Measurements from ENCODE around the gene FNDC11. TPM values are rescaled to one million over a fixed set of nuclear protein-coding genes. Genes with fewer than 3 reads are reported as not detected.
A peak's percentile ranks its signal among the peaks of the same experiment; 100 is the strongest.

Gene FNDC11
- total and polyA plus RNA-seq, 3 experiments from 2014 or later = 0.13 to 0.26 TPM; not detected in 1

- Mint-ChIP-seq H3K4me3 (peak overlapping the region in 1 of 7 donors; percentile 34), H3K4me1 (peaks cover 5 to 28% (median 10%) of the 10 kb centered on the region in 3 donors), H3K27ac (no peak overlapping the region), H3K36me3 (peaks cover 2 to 25% (median 7%) of the 10 kb centered on the region in 3 donors), H3K27me3 (no peaks in the 10 kb centered on the region), H3K9me3 (peaks cover 0 to 3% (median 0%) of the 10 kb centered on the region in 5 donors)
- ChIA-PET POLR2A (no interaction called here), CTCF (no interaction called here)
- Histone ChIP-seq H3K4me1 (ENCODE audit: insufficient read depth, low read length) (peaks cover 14% of the 10 kb centered on the region), H3K9me3 (ENCODE audit: low read length) (no peaks in the 10 kb centered on the region), H3K36me3 (ENCODE audit: insufficient read depth, low read length) (peaks cover 14% of the 10 kb centered on the region), H3K27ac (ENCODE audit: low read depth, low read length) (no peak overlapping the region), H3K27me3 (ENCODE audit: insufficient read depth, low read length, poor library complexity, severe bottlenecking) (no peaks in the 10 kb centered on the region), H3K4me3 (ENCODE audit: low read length) (no peak overlapping the region)
- DNase-seq = peak in 1 of 5 donors; percentile 15
Measured at GRCh38 chr20:63525971-63526370, 28.0 kb upstream of the FNDC11 start.

- H3K9me3 ChIP-seq (ENCODE audit: low read length) = no peaks in the 10 kb centered on the region
- Mint-ChIP-seq H3K27me3 (peaks cover 0 to 1% of the 10 kb centered on the region in 2 donors), H3K9me3 (peaks cover 0 to 3% (median 0%) of the 10 kb centered on the region in 5 donors), H3K4me1 (peaks cover 5 to 25% (median 14%) of the 10 kb centered on the region in 3 donors), H3K27ac (no peak overlapping the region), H3K4me3 (peak overlapping the region in 1 of 7 donors; percentile 68), H3K36me3 (peaks cover 3 to 20% (median 7%) of the 10 kb centered on the region in 3 donors)
- peaks cover 12% of the 10 kb centered on the region for H3K36me3 ChIP-seq (ENCODE audit: insufficient read depth, low read length)
- H3K27me3 ChIP-seq (ENCODE audit: insufficient read depth, low read length, poor library complexity, severe bottlenecking) = no peaks in the 10 kb centered on the region
- peak in 1 of 5 donors; percentile 42 for DNase-seq
- H3K27ac ChIP-seq (ENCODE audit: low read depth, low read length) = no peak overlapping the region
- CTCF ChIA-PET = no interaction called here
- no peak overlapping the region for H3K4me3 ChIP-seq (ENCODE audit: low read length)
- peaks cover 5% of the 10 kb centered on the region for H3K4me1 ChIP-seq (ENCODE audit: insufficient read depth, low read length)
- POLR2A ChIA-PET = interaction anchor here (0.6 kb wide), 1 partner anchor 264 kb away, joined by 3 read pairs; no protein-coding TSS in a partner anchor
Measured at GRCh38 chr20:63527184-63527583, 26.8 kb upstream of the FNDC11 start.

GRCh38 chr20:63529180-63529860 lies 24.6 kb upstream of the FNDC11 start:
- no peak overlapping the region for H3K4me3 ChIP-seq (ENCODE audit: low read length)
- Mint-ChIP-seq H3K9me3 (no peaks in the 10 kb centered on the region), H3K36me3 (peaks cover 0 to 3% (median 1%) of the 10 kb centered on the region in 3 donors), H3K27ac (no peak overlapping the region), H3K4me3 (no peak overlapping the region), H3K27me3 (peaks cover 0 to 1% of the 10 kb centered on the region in 2 donors), H3K4me1 (peaks cover 0 to 11% (median 5%) of the 10 kb centered on the region in 3 donors)
- H3K9me3 ChIP-seq (ENCODE audit: low read length) = no peaks in the 10 kb centered on the region
- peak in 1 of 5 donors; percentile 43 for DNase-seq
- ChIA-PET CTCF (interaction anchor here (1.2 to 1.7 kb wide), 2 partner anchors 8 to 336 kb away, joined by 3 to 4 read pairs; partner anchors contain the start of genes PTK6 and TPD52L2), POLR2A (interaction anchor here (1.3 to 1.7 kb wide), 2 partner anchors 8 kb away, joined by 3 to 8 read pairs; partner anchors contain the start of gene PPDPF)
- no peak overlapping the region for H3K27ac ChIP-seq (ENCODE audit: low read depth, low read length)
- no peaks in the 10 kb centered on the region for H3K4me1 ChIP-seq (ENCODE audit: insufficient read depth, low read length)
- H3K27me3 ChIP-seq (ENCODE audit: insufficient read depth, low read length, poor library complexity, severe bottlenecking) = no peaks in the 10 kb centered on the region
- H3K36me3 ChIP-seq (ENCODE audit: insufficient read depth, low read length) = no peaks in the 10 kb centered on the region

- peaks cover 0 to 1% (median 0%) of the 10 kb centered on the region in 3 donors for H3K36me3 Mint-ChIP-seq
- POLR2A ChIA-PET = interaction anchor here (1.3 to 1.7 kb wide), 2 partner anchors 8 to 9 kb away, joined by 3 to 8 read pairs; partner anchors contain the start of gene PPDPF
Measured at GRCh38 chr20:63529861-63530787, 23.8 kb upstream of the FNDC11 start.

GRCh38 chr20:63530788-63531160 lies 23.2 kb upstream of the FNDC11 start:
- H3K4me3 Mint-ChIP-seq = no peak overlapping the region
- H3K27me3 ChIP-seq (ENCODE audit: insufficient read depth, low read length, poor library complexity, severe bottlenecking) = no peaks in the 10 kb centered on the region
- H3K4me3 ChIP-seq (ENCODE audit: low read length) = no peak overlapping the region
- H3K27ac Mint-ChIP-seq = no peak overlapping the region
- H3K27ac ChIP-seq (ENCODE audit: low read depth, low read length) = no peak overlapping the region
- peaks cover 0 to 5% (median 4%) of the 10 kb centered on the region in 3 donors for H3K4me1 Mint-ChIP-seq
- no peaks in the 10 kb centered on the region for H3K36me3 ChIP-seq (ENCODE audit: insufficient read depth, low read length)
- H3K9me3 ChIP-seq (ENCODE audit: low read length) = no peaks in the 10 kb centered on the region
- DNase-seq = no peak
- no peaks in the 10 kb centered on the region for H3K9me3 Mint-ChIP-seq
- peaks cover 0 to 1% (median 0%) of the 10 kb centered on the region in 3 donors for H3K36me3 Mint-ChIP-seq
- H3K27me3 Mint-ChIP-seq = peaks cover 0 to 1% of the 10 kb centered on the region in 2 donors
- no peaks in the 10 kb centered on the region for H3K4me1 ChIP-seq (ENCODE audit: insufficient read depth, low read length)
- POLR2A ChIA-PET = interaction anchor here (1.6 kb wide), 1 partner anchor 10 kb away, joined by 6 read pairs; no protein-coding TSS in a partner anchor
- CTCF ChIA-PET = interaction anchor here (1.1 kb wide), 1 partner anchor 9 kb away, joined by 3 read pairs; no protein-coding TSS in a partner anchor

More at GRCh38 chr20:63529861-63530787, 23.8 kb upstream of the FNDC11 start:
- H3K9me3 Mint-ChIP-seq = no peaks in the 10 kb centered on the region
- no peak overlapping the region for H3K27ac ChIP-seq (ENCODE audit: low read depth, low read length)
- peak in 1 of 5 donors; percentile 46 for DNase-seq
- H3K4me3 Mint-ChIP-seq = no peak overlapping the region
- no peaks in the 10 kb centered on the region for H3K9me3 ChIP-seq (ENCODE audit: low read length)
- no peaks in the 10 kb centered on the region for H3K4me1 ChIP-seq (ENCODE audit: insufficient read depth, low read length)
- H3K27ac Mint-ChIP-seq = no peak overlapping the region
- no peak overlapping the region for H3K4me3 ChIP-seq (ENCODE audit: low read length)
- no peaks in the 10 kb centered on the region for H3K36me3 ChIP-seq (ENCODE audit: insufficient read depth, low read length)
- peaks cover 0 to 1% of the 10 kb centered on the region in 2 donors for H3K27me3 Mint-ChIP-seq
- CTCF ChIA-PET = interaction anchor here (1.1 to 1.7 kb wide), 2 partner anchors 7 to 8 kb away, joined by 3 to 4 read pairs; partner anchors contain the start of gene PTK6
- H3K27me3 ChIP-seq (ENCODE audit: insufficient read depth, low read length, poor library complexity, severe bottlenecking) = no peaks in the 10 kb centered on the region
- peaks cover 0 to 5% (median 4%) of the 10 kb centered on the region in 3 donors for H3K4me1 Mint-ChIP-seq

GRCh38 chr20:63531686-63532448 lies 22.1 kb upstream of the FNDC11 start:
- no peaks in the 10 kb centered on the region for H3K36me3 ChIP-seq (ENCODE audit: insufficient read depth, low read length)
- ChIA-PET POLR2A (interaction anchor here (0.6 to 1.6 kb wide), 2 partner anchors 11 to 54 kb away, joined by 4 to 6 read pairs; no protein-coding TSS in a partner anchor), CTCF (interaction anchor here (0.8 kb wide), 1 partner anchor 9 kb away, joined by 3 read pairs; no protein-coding TSS in a partner anchor)
- Mint-ChIP-seq H3K4me3 (peak overlapping the region in 1 of 7 donors; percentile 5), H3K27ac (peak overlapping the region in 2 of 8 donors; percentile 14 to 25), H3K4me1 (peaks cover under 1 to 6% (median 5%) of the 10 kb centered on the region in 3 donors), H3K9me3 (no peaks in the 10 kb centered on the region), H3K36me3 (peaks cover 0 to 1% (median 0%) of the 10 kb centered on the region in 3 donors), H3K27me3 (peaks cover 0 to 1% of the 10 kb centered on the region in 2 donors)
- H3K27me3 ChIP-seq (ENCODE audit: insufficient read depth, low read length, poor library complexity, severe bottlenecking) = no peaks in the 10 kb centered on the region
- no peak for DNase-seq
- H3K27ac ChIP-seq (ENCODE audit: low read depth, low read length) = no peak overlapping the region
- H3K4me1 ChIP-seq (ENCODE audit: insufficient read depth, low read length) = peaks cover 5% of the 10 kb centered on the region
- no peaks in the 10 kb centered on the region for H3K9me3 ChIP-seq (ENCODE audit: low read length)
- H3K4me3 ChIP-seq (ENCODE audit: low read length) = no peak overlapping the region

GRCh38 chr20:63532449-63532971 lies 21.4 kb upstream of the FNDC11 start:
- CTCF ChIA-PET = interaction anchor here (0.8 kb wide), 1 partner anchor 10 kb away, joined by 3 read pairs; no protein-coding TSS in a partner anchor
- no peak overlapping the region for H3K4me3 Mint-ChIP-seq

More at GRCh38 chr20:63532449-63532971, 21.4 kb upstream of the FNDC11 start:
- peak overlapping the region in 2 of 8 donors; percentile 24 to 25 for H3K27ac Mint-ChIP-seq
- no peaks in the 10 kb centered on the region for H3K9me3 Mint-ChIP-seq
- POLR2A ChIA-PET = no interaction called here
- H3K4me3 ChIP-seq (ENCODE audit: low read length) = no peak overlapping the region
- no peaks in the 10 kb centered on the region for H3K36me3 ChIP-seq (ENCODE audit: insufficient read depth, low read length)
- peaks cover 0 to 1% (median 0%) of the 10 kb centered on the region in 3 donors for H3K36me3 Mint-ChIP-seq
- peaks cover 2 to 10% (median 5%) of the 10 kb centered on the region in 3 donors for H3K4me1 Mint-ChIP-seq
- H3K27me3 Mint-ChIP-seq = peaks cover 0 to 1% of the 10 kb centered on the region in 2 donors
- H3K9me3 ChIP-seq (ENCODE audit: low read length) = no peaks in the 10 kb centered on the region
- H3K27me3 ChIP-seq (ENCODE audit: insufficient read depth, low read length, poor library complexity, severe bottlenecking) = no peaks in the 10 kb centered on the region
- peaks cover 12% of the 10 kb centered on the region for H3K4me1 ChIP-seq (ENCODE audit: insufficient read depth, low read length)
- DNase-seq = peak in 1 of 5 donors; percentile 49
- no peak overlapping the region for H3K27ac ChIP-seq (ENCODE audit: low read depth, low read length)
